Breast epithelium (tissue), 3 donors: ENCODE measurements around the gene KAT6B.

ENCODE experiments used
- POLR2A ChIP-seq: fragments of 450-650 bp; IDR thresholded peaks from one replicate; pipeline ENCODE4 v1.6.1; 2016; ENCODE audit warnings: antibody characterized with exemption, mild to moderate bottlenecking, moderate library complexity
- TF ChIP-seq, protein P1 (sequence below), 3 donors: fragments of 450-650 bp; IDR thresholded peaks; one replicate each; pipeline ENCODE4 v1.5.1; 2016 to 2017; ENCODE audit warnings: antibody characterized with exemption in 3 of 3, mild to moderate bottlenecking in 3 of 3, moderate library complexity in 3 of 3

DNA sequence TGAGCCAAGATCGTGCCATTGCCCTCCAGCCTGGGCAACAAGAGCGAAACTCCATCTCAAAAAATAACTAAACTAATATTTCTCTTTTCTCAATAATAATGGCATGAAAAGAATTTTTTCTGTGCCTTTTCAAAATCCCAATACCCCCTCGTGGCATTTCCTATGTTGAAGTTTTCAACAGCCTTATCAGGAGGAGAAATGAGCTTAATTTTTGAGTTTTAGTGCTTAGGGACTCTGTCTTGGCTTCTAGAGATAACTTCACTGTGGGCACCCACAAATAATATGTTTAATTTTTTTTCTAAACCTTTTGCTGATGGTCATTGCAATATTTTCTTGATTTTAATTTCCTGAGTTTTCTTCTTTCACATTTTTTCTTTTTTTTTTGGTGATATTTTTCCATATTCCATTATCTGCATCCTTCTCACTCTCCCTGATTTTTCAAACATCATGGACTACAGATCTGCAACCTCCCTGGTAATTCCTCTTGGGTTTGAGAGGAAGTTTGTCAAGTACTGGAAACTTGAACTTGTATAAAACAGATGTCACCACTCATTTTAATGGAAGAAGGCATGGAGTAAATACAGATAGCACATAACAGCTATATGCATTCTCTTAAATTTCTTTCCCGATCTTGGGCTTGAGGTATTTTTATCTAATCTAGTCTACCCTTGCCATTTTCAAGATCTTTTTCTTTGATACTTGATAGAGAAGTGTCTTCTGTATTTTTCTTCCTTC is 84.0 kb downstream of the KAT6B start:
- TF ChIP-seq, protein P1, sequence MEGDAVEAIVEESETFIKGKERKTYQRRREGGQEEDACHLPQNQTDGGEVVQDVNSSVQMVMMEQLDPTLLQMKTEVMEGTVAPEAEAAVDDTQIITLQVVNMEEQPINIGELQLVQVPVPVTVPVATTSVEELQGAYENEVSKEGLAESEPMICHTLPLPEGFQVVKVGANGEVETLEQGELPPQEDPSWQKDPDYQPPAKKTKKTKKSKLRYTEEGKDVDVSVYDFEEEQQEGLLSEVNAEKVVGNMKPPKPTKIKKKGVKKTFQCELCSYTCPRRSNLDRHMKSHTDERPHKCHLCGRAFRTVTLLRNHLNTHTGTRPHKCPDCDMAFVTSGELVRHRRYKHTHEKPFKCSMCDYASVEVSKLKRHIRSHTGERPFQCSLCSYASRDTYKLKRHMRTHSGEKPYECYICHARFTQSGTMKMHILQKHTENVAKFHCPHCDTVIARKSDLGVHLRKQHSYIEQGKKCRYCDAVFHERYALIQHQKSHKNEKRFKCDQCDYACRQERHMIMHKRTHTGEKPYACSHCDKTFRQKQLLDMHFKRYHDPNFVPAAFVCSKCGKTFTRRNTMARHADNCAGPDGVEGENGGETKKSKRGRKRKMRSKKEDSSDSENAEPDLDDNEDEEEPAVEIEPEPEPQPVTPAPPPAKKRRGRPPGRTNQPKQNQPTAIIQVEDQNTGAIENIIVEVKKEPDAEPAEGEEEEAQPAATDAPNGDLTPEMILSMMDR (IDR thresholded peaks at IDR 0.05): no peak
- TF ChIP-seq POLR2A: no peak
